Measurements from ENCODE around the gene TMEM95. TPM values are rescaled to one million over a fixed set of nuclear protein-coding genes. Genes with fewer than 3 reads are reported as not detected.

Gene TMEM95
- total and polyA plus RNA-seq, 2 donors (not counting 1 experiment from before 2014, with no cell fraction given), result 0.25 TPM; not detected in 1

GRCh38 chr17:7329997-7330637 is 24.8 kb upstream of the TMEM95 start:
- H3K27ac ChIP-seq (ENCODE audit: low read length in 2 of 2), result peak overlapping the region; percentile 86 to 93
- no peaks in the 10 kb centered on the region for H3K27me3 Mint-ChIP-seq
- peak overlapping the region; percentile 88 for H3K4me2 ChIP-seq (replicated peaks; ENCODE audit: low read depth, low read length, poor library complexity, severe bottlenecking)
- no peaks in the 10 kb centered on the region for H3K9me3 Mint-ChIP-seq (ENCODE audit: insufficient read depth)
- H3K4me3 Mint-ChIP-seq, result peak overlapping the region; percentile 96
- H3K4me3 ChIP-seq (ENCODE audit: control extremely low read depth in 1 of 5, extremely low read depth in 1 of 5, insufficient read depth in 1 of 5, low read depth in 2 of 5, low read length in 4 of 5), result peak overlapping the region; percentile 65 to 92 (median 81)
- ChIA-PET POLR2A (interaction anchor here (0.5 to 2.4 kb wide), 18 partner anchors 9 to 356 kb away, joined by 3 to 18 read pairs (median 5); partner anchors contain the start of genes CTDNEP1, ELP5, GABARAP and GPS2), CTCF (interaction anchor here (0.8 to 2.7 kb wide), 20 partner anchors 8 to 284 kb away, joined by 3 to 20 read pairs (median 5); partner anchors contain the start of genes ACADVL, DLG4, GABARAP and GPS2)
- H3K4me1 Mint-ChIP-seq, result peaks cover 43% of the 10 kb centered on the region
- 1% methylated on average over 28 of the region's 34 CpGs for WGBS (ENCODE audit: insufficient coverage)
- no peaks in the 10 kb centered on the region for H3K9me3 ChIP-seq (ENCODE audit: control extremely low read depth in 1 of 3, control insufficient read depth in 2 of 3, insufficient read depth in 1 of 3, low read length in 2 of 3)
- peak overlapping the region; percentile 98 for H3K27ac Mint-ChIP-seq
- H3K4me1 ChIP-seq (ENCODE audit: control insufficient read depth in 2 of 2, insufficient read depth in 2 of 2, low read length in 2 of 2), result peaks cover 23 to 48% of the 10 kb centered on the region in 2 donors
- peaks cover 30% of the 10 kb centered on the region for H3K79me2 ChIP-seq (ENCODE audit: control insufficient read depth, insufficient read depth, low read length)
- H3K36me3 ChIP-seq (replicated peaks in 1 of 2; ENCODE audit: control extremely low read depth in 1 of 2, control insufficient read depth in 1 of 2, extremely low read depth in 1 of 2, insufficient read depth in 2 of 2, low read length in 1 of 2), result peaks cover 0 to 11% of the 10 kb centered on the region in 2 experiments
- H3K9ac ChIP-seq (ENCODE audit: low read length), result peak overlapping the region; percentile 86
- peak; percentile 50 for ATAC-seq (ENCODE audit: low read depth)
- peak overlapping the region; percentile 94 for H2AFZ ChIP-seq (ENCODE audit: insufficient read depth, low read depth, low read length, poor library complexity, severe bottlenecking)
- H3K27me3 ChIP-seq (replicated peaks in 1 of 4; ENCODE audit: control extremely low read depth in 1 of 4, control insufficient read depth in 3 of 4, insufficient read depth in 4 of 4, low read length in 3 of 4), result no peaks in the 10 kb centered on the region
- H4K20me1 ChIP-seq (ENCODE audit: control insufficient read depth, insufficient read depth, low read length, poor library complexity, severe bottlenecking), result no peaks in the 10 kb centered on the region
- TF ChIP-seq EZH2 (IDR thresholded peaks at IDR 0.05; ENCODE audit: borderline replicate concordance, insufficient read depth, low read depth, low read length, poor library complexity, severe bottlenecking) (no peak), CTCF (IDR thresholded peaks at IDR 0.05) (no peak)
- peak; percentile 82 for DNase-seq
- intact Hi-C loops (cut with micrococcal nuclease), result loop anchor here (1.0 kb wide), 9 partner anchors 15 to 242 kb away; partner anchors contain the start of genes DVL2, EIF5A, ELP5 and GABARAP

- no peaks in the 10 kb centered on the region for H3K9me3 ChIP-seq (ENCODE audit: control extremely low read depth in 1 of 3, control insufficient read depth in 2 of 3, insufficient read depth in 1 of 3, low read length in 2 of 3)
- DNase-seq, result no peak
- ChIA-PET POLR2A (interaction anchor here (0.5 to 2.4 kb wide), 5 partner anchors 11 to 89 kb away, joined by 5 to 18 read pairs (median 12); partner anchors contain the start of gene GABARAP), CTCF (interaction anchor here (1.2 to 2.7 kb wide), 6 partner anchors 8 to 285 kb away, joined by 3 to 16 read pairs (median 6); partner anchors contain the start of gene TMEM95)
- H3K27ac ChIP-seq (ENCODE audit: low read length in 2 of 2), result peak overlapping the region; percentile 86 to 93
- no peaks in the 10 kb centered on the region for H3K27me3 ChIP-seq (replicated peaks in 1 of 4; ENCODE audit: control extremely low read depth in 1 of 4, control insufficient read depth in 3 of 4, insufficient read depth in 4 of 4, low read length in 3 of 4)
- H2AFZ ChIP-seq (ENCODE audit: insufficient read depth, low read depth, low read length, poor library complexity, severe bottlenecking), result peak overlapping the region; percentile 94
- WGBS (ENCODE audit: insufficient coverage), result 54% methylated on average over 12 of the region's 13 CpGs
- peaks cover 27 to 54% of the 10 kb centered on the region in 2 donors for H3K4me1 ChIP-seq (ENCODE audit: control insufficient read depth in 2 of 2, insufficient read depth in 2 of 2, low read length in 2 of 2)
- peaks cover 35% of the 10 kb centered on the region for H3K79me2 ChIP-seq (ENCODE audit: control insufficient read depth, insufficient read depth, low read length)
- H3K36me3 ChIP-seq (replicated peaks in 1 of 2; ENCODE audit: control extremely low read depth in 1 of 2, control insufficient read depth in 1 of 2, extremely low read depth in 1 of 2, insufficient read depth in 2 of 2, low read length in 1 of 2), result peaks cover 0 to 6% of the 10 kb centered on the region in 2 experiments
- H3K27me3 Mint-ChIP-seq, result no peaks in the 10 kb centered on the region
- peak overlapping the region; percentile 88 for H3K4me2 ChIP-seq (replicated peaks; ENCODE audit: low read depth, low read length, poor library complexity, severe bottlenecking)
- TF ChIP-seq EZH2 (IDR thresholded peaks at IDR 0.05; ENCODE audit: borderline replicate concordance, insufficient read depth, low read depth, low read length, poor library complexity, severe bottlenecking), result no peak
- TF ChIP-seq CTCF (IDR thresholded peaks at IDR 0.05), result no peak
- H3K9me3 Mint-ChIP-seq (ENCODE audit: insufficient read depth), result no peaks in the 10 kb centered on the region
- H3K4me3 ChIP-seq (ENCODE audit: control extremely low read depth in 1 of 5, extremely low read depth in 1 of 5, insufficient read depth in 1 of 5, low read depth in 2 of 5, low read length in 4 of 5), result peak overlapping the region in 4 of 5 experiments; percentile 65 to 86 (median 81)
- H4K20me1 ChIP-seq (ENCODE audit: control insufficient read depth, insufficient read depth, low read length, poor library complexity, severe bottlenecking), result no peaks in the 10 kb centered on the region
- peaks cover 48% of the 10 kb centered on the region for H3K4me1 Mint-ChIP-seq
- ATAC-seq (ENCODE audit: low read depth), result no peak
- peak overlapping the region; percentile 86 for H3K9ac ChIP-seq (ENCODE audit: low read length)
- peak overlapping the region; percentile 98 for H3K27ac Mint-ChIP-seq
- intact Hi-C loops (cut with micrococcal nuclease), result no loop called here
- peak overlapping the region; percentile 96 for H3K4me3 Mint-ChIP-seq
Observed at GRCh38 chr17:7330638-7331015, 24.3 kb upstream of the TMEM95 start.

All from B cell (primary cell).